ENCODE data around the gene TRIM41.
"Not testable (repeated sequence)": the region's sequence is repeated elsewhere in the genome, so short reads cannot be mapped to it uniquely, and the experiment has no call there.

Gene TRIM41

GRCh38 chr5:181261320-181262049 is 38.4 kb downstream of the TRIM41 start:
- peak overlapping the region; percentile 79 for H3K4me3 ChIP-seq (ENCODE audit: low read depth, low read length)
- no peak for TF ChIP-seq CTCF (IDR thresholded peaks at IDR 0.05; ENCODE audit: low read depth, low read length)

GRCh38 chr5:181263633-181264032 is 40.6 kb downstream of the TRIM41 start:
- TF ChIP-seq CTCF (IDR thresholded peaks at IDR 0.05; ENCODE audit: low read depth, low read length): no peak
- no peak overlapping the region for H3K4me3 ChIP-seq (ENCODE audit: low read depth, low read length)

GRCh38 chr5:181265092-181265671 is 42.1 kb downstream of the TRIM41 start:
- no peak overlapping the region for H3K4me3 ChIP-seq (ENCODE audit: low read depth, low read length)
- TF ChIP-seq CTCF (IDR thresholded peaks at IDR 0.05; ENCODE audit: low read depth, low read length): no peak

- not testable (repeated sequence) for H3K4me3 ChIP-seq (ENCODE audit: low read depth, low read length)
Observed at GRCh38 chr5:181267291-181267904, 44.3 kb downstream of the TRIM41 start.

- not testable (repeated sequence) for H3K4me3 ChIP-seq (ENCODE audit: low read depth, low read length)
Observed at GRCh38 chr5:181267907-181268306, 44.8 kb downstream of the TRIM41 start.

GRCh38 chr5:181271081-181271480 is 48.0 kb downstream of the TRIM41 start:
- H3K4me3 ChIP-seq (ENCODE audit: low read depth, low read length): no peak overlapping the region
- no peak for TF ChIP-seq CTCF (IDR thresholded peaks at IDR 0.05; ENCODE audit: low read depth, low read length)

- not testable (repeated sequence) for H3K4me3 ChIP-seq (ENCODE audit: low read depth, low read length)
Observed at GRCh38 chr5:181273433-181273744, 50.3 kb downstream of the TRIM41 start.

- no peak for TF ChIP-seq CTCF (IDR thresholded peaks at IDR 0.05; ENCODE audit: low read depth, low read length)
- no peak overlapping the region for H3K4me3 ChIP-seq (ENCODE audit: low read depth, low read length)
Observed at GRCh38 chr5:181280251-181280762, 57.2 kb downstream of the TRIM41 start.
